Ishikawa (cell line): ENCODE data around the gene TANC1.

ENCODE experiments used
- CEBPB ChIP-seq: IDR thresholded peaks from 2 replicates; pipeline ENCODE4 v1.6.1; 2012
- EGR1 ChIP-seq: IDR thresholded peaks from 2 replicates; pipeline ENCODE4 v1.6.1; 2012
- EP300 ChIP-seq: IDR thresholded peaks from 2 replicates; pipeline ENCODE4 v1.6.1; 2012; ENCODE audit warnings: borderline replicate concordance
- FOXM1 ChIP-seq: IDR thresholded peaks from 2 replicates; pipeline ENCODE4 v1.6.1; 2012; ENCODE audit warnings: low read depth, borderline replicate concordance
- MAX ChIP-seq: IDR thresholded peaks from 2 replicates; pipeline ENCODE4 v1.6.1; 2012
- RAD21 ChIP-seq: IDR thresholded peaks from 2 replicates; pipeline ENCODE4 v1.6.1; 2012; ENCODE audit warnings: low read depth
- REST ChIP-seq: IDR thresholded peaks from 2 replicates; pipeline ENCODE4 v1.6.1; 2012; ENCODE audit warnings: low read depth, mild to moderate bottlenecking
- TAF1 ChIP-seq: IDR thresholded peaks from 2 replicates; pipeline ENCODE4 v1.6.1; 2012; ENCODE audit warnings: low read depth, mild to moderate bottlenecking
- TCF12 ChIP-seq: IDR thresholded peaks from 2 replicates; pipeline ENCODE4 v1.6.1; 2012; ENCODE audit warnings: low read depth
- USF1 ChIP-seq: IDR thresholded peaks from 2 replicates; pipeline ENCODE4 v1.6.1; 2012
- YY1 ChIP-seq: IDR thresholded peaks from 2 replicates; pipeline ENCODE4 v1.6.1; 2012; ENCODE audit warnings: low read depth
- ZBTB7A ChIP-seq: IDR thresholded peaks from 2 replicates; pipeline ENCODE4 v1.6.1; 2012; ENCODE audit warnings: low read depth

GRCh38 chr2:159251296-159252173, 283.1 kb downstream of the TANC1 start:
- no peak for TF ChIP-seq TAF1
- TF ChIP-seq EP300, result no peak
- TF ChIP-seq MAX, result no peak
- TF ChIP-seq USF1, result no peak
- no peak for TF ChIP-seq CEBPB
- no peak for TF ChIP-seq REST
- TF ChIP-seq YY1, result no peak
- no peak for TF ChIP-seq ZBTB7A
- no peak for TF ChIP-seq TCF12
- no peak for TF ChIP-seq RAD21
- no peak for TF ChIP-seq EGR1
- TF ChIP-seq FOXM1, result no peak
